ENCODE data around the gene PTCHD1. TPM values are rescaled to one million over a fixed set of nuclear protein-coding genes. Genes with fewer than 3 reads are reported as not detected.

Gene PTCHD1
- not detected for polyA plus RNA-seq

- Mint-ChIP-seq H3K4me1 (peaks cover 0 to 7% (median 4%) of the 10 kb centered on the region in 3 donors), H3K9me3 (no peaks in the 10 kb centered on the region), H3K36me3 (no peaks in the 10 kb centered on the region), H3K27ac (no peak within 1 kb of the TSS), H3K4me3 (peak within 1 kb of the TSS in 3 of 4 donors; percentile 39 to 79 (median 59)), H3K27me3 (peaks cover 25% of the 10 kb centered on the region)
These were observed at the start of gene PTCHD1 for GRCh38 chrX:23334848-23335599. TSS of gene PTCHD1 (plus strand) at chrX:23334849. CDS start at chrX:23334876, 27 bp downstream.

- Mint-ChIP-seq H3K27ac (no peak overlapping the region), H3K4me3 (no peak overlapping the region), H3K27me3 (no peaks in the 10 kb centered on the region), H3K36me3 (no peaks in the 10 kb centered on the region), H3K9me3 (no peaks in the 10 kb centered on the region), H3K4me1 (no peaks in the 10 kb centered on the region)
These were observed 47.9 kb upstream of the PTCHD1 start for GRCh38 chrX:23286731-23287130.

- Mint-ChIP-seq H3K27me3 (no peaks in the 10 kb centered on the region), H3K4me1 (no peaks in the 10 kb centered on the region), H3K4me3 (no peak overlapping the region), H3K27ac (no peak overlapping the region), H3K36me3 (no peaks in the 10 kb centered on the region), H3K9me3 (no peaks in the 10 kb centered on the region)
These were observed 47.4 kb upstream of the PTCHD1 start for GRCh38 chrX:23287191-23287725.

- H3K9me3 Mint-ChIP-seq = no peaks in the 10 kb centered on the region
- no peak overlapping the region for H3K27ac Mint-ChIP-seq
These were observed 42.2 kb upstream of the PTCHD1 start for GRCh38 chrX:23292354-23292987.

GRCh38 chrX:23292988-23293651, 41.5 kb upstream of the PTCHD1 start:
- H3K4me1 Mint-ChIP-seq = no peaks in the 10 kb centered on the region
- H3K4me3 Mint-ChIP-seq = no peak overlapping the region
- H3K27me3 Mint-ChIP-seq = no peaks in the 10 kb centered on the region
- no peaks in the 10 kb centered on the region for H3K36me3 Mint-ChIP-seq
- H3K27ac Mint-ChIP-seq = no peak overlapping the region
- no peaks in the 10 kb centered on the region for H3K9me3 Mint-ChIP-seq

More at GRCh38 chrX:23292354-23292987, 42.2 kb upstream of the PTCHD1 start:
- no peaks in the 10 kb centered on the region for H3K36me3 Mint-ChIP-seq
- H3K4me3 Mint-ChIP-seq = no peak overlapping the region
- H3K27me3 Mint-ChIP-seq = no peaks in the 10 kb centered on the region
- no peaks in the 10 kb centered on the region for H3K4me1 Mint-ChIP-seq

GRCh38 chrX:23304881-23305280, 29.8 kb upstream of the PTCHD1 start:
- Mint-ChIP-seq H3K27ac (no peak overlapping the region), H3K9me3 (peaks cover 0 to 2% (median 0%) of the 10 kb centered on the region in 3 donors), H3K36me3 (no peaks in the 10 kb centered on the region), H3K4me1 (no peaks in the 10 kb centered on the region), H3K27me3 (peaks cover 2% of the 10 kb centered on the region), H3K4me3 (no peak overlapping the region)

- no peaks in the 10 kb centered on the region for H3K4me1 Mint-ChIP-seq
- H3K27ac Mint-ChIP-seq = no peak overlapping the region
- peaks cover 0 to 1% (median 0%) of the 10 kb centered on the region in 3 donors for H3K9me3 Mint-ChIP-seq
- peaks cover 2% of the 10 kb centered on the region for H3K27me3 Mint-ChIP-seq
- no peaks in the 10 kb centered on the region for H3K36me3 Mint-ChIP-seq
- no peak overlapping the region for H3K4me3 Mint-ChIP-seq
These were observed 22.9 kb upstream of the PTCHD1 start for GRCh38 chrX:23311731-23312130.

- Mint-ChIP-seq H3K27ac (no peak overlapping the region), H3K27me3 (peaks cover 2% of the 10 kb centered on the region), H3K36me3 (no peaks in the 10 kb centered on the region), H3K4me3 (no peak overlapping the region), H3K4me1 (no peaks in the 10 kb centered on the region), H3K9me3 (peaks cover 0 to 2% (median 0%) of the 10 kb centered on the region in 3 donors)
These were observed 22.5 kb upstream of the PTCHD1 start for GRCh38 chrX:23312136-23312535.

GRCh38 chrX:23317799-23318724, 16.6 kb upstream of the PTCHD1 start:
- H3K27me3 Mint-ChIP-seq = no peaks in the 10 kb centered on the region
- no peaks in the 10 kb centered on the region for H3K36me3 Mint-ChIP-seq
- peaks cover 0 to 2% (median 0%) of the 10 kb centered on the region in 3 donors for H3K9me3 Mint-ChIP-seq
- no peak overlapping the region for H3K4me3 Mint-ChIP-seq
- H3K4me1 Mint-ChIP-seq = no peaks in the 10 kb centered on the region
- no peak overlapping the region for H3K27ac Mint-ChIP-seq

GRCh38 chrX:23327104-23327503, 7.5 kb upstream of the PTCHD1 start:
- no peak overlapping the region for H3K27ac Mint-ChIP-seq
- H3K4me1 Mint-ChIP-seq = peaks cover 0 to 1% (median under 1%) of the 10 kb centered on the region in 3 donors
- peaks cover 4% of the 10 kb centered on the region for H3K27me3 Mint-ChIP-seq
- no peak overlapping the region for H3K4me3 Mint-ChIP-seq
- H3K36me3 Mint-ChIP-seq = no peaks in the 10 kb centered on the region
- peaks cover 0 to 2% (median 0%) of the 10 kb centered on the region in 3 donors for H3K9me3 Mint-ChIP-seq

- Mint-ChIP-seq H3K27ac (no peak overlapping the region), H3K36me3 (no peaks in the 10 kb centered on the region), H3K4me1 (peaks cover 0 to 7% (median 4%) of the 10 kb centered on the region in 3 donors), H3K27me3 (peaks cover 19% of the 10 kb centered on the region), H3K9me3 (peaks cover 0 to 2% (median 0%) of the 10 kb centered on the region in 3 donors), H3K4me3 (peak overlapping the region in 1 of 4 donors; percentile 17)
These were observed 2.9 kb upstream of the PTCHD1 start for GRCh38 chrX:23331701-23332100.

- Mint-ChIP-seq H3K27ac (no peak overlapping the region), H3K4me3 (peak overlapping the region in 2 of 4 donors; percentile 17 to 60), H3K9me3 (peaks cover 0 to 2% (median 0%) of the 10 kb centered on the region in 3 donors), H3K27me3 (peaks cover 22% of the 10 kb centered on the region), H3K36me3 (no peaks in the 10 kb centered on the region), H3K4me1 (peaks cover 0 to 7% (median 4%) of the 10 kb centered on the region in 3 donors)
These were observed 2.4 kb upstream of the PTCHD1 start for GRCh38 chrX:23332101-23332887.

GRCh38 chrX:23332888-23333821, 1.5 kb upstream of the PTCHD1 start:
- H3K4me3 Mint-ChIP-seq = peak overlapping the region in 1 of 4 donors; percentile 37
- no peak overlapping the region for H3K27ac Mint-ChIP-seq
- H3K27me3 Mint-ChIP-seq = peaks cover 25% of the 10 kb centered on the region
- H3K36me3 Mint-ChIP-seq = no peaks in the 10 kb centered on the region
- peaks cover 0 to 7% (median 4%) of the 10 kb centered on the region in 3 donors for H3K4me1 Mint-ChIP-seq
- H3K9me3 Mint-ChIP-seq = peaks cover 0 to 2% (median 0%) of the 10 kb centered on the region in 3 donors
